ENCODE data around the gene ENDOV. TPM values are rescaled to one million over a fixed set of nuclear protein-coding genes. Genes with fewer than 3 reads are reported as not detected.

ENDOV gene
- total RNA-seq, 1 donor from 2014 or later = 9.7 TPM

- Histone ChIP-seq H3K27ac (no peak overlapping the region), H3K27me3 (peaks cover 100% of the 10 kb centered on the region), H2AFZ (replicated peaks) (no peak overlapping the region), H3K4me2 (no peak overlapping the region), H3K36me3 (no peaks in the 10 kb centered on the region), H3K4me3 (no peak overlapping the region), H4K20me1 (ENCODE audit: low read depth) (peaks cover 42% of the 10 kb centered on the region), H3K9ac (no peak overlapping the region), H3K4me1 (peaks cover 18% of the 10 kb centered on the region), H3K9me3 (ENCODE audit: low read depth) (no peaks in the 10 kb centered on the region), H3K79me2 (ENCODE audit: low read depth) (no peaks in the 10 kb centered on the region), H3F3A (ENCODE audit: low read depth) (peaks cover 9% of the 10 kb centered on the region)
- Mint-ChIP-seq H3K27ac (no peak overlapping the region), H3K4me3 (no peak overlapping the region), H3K27me3 (ENCODE audit: insufficient read depth, low read depth) (peaks cover 27% of the 10 kb centered on the region), H3K36me3 (peaks cover 6% of the 10 kb centered on the region), H3K4me1 (peaks cover 12% of the 10 kb centered on the region), H3K9me3 (no peaks in the 10 kb centered on the region)
- no peak for TF ChIP-seq EZH2phosphoT487 (IDR thresholded peaks at IDR 0.05)
- no peak for TF ChIP-seq EZH2 (IDR thresholded peaks at IDR 0.05)
- TF ChIP-seq CTCF (IDR thresholded peaks at IDR 0.05) = no peak
- no peak for DNase-seq (ENCODE audit: low spot score)
These were observed 58.0 kb downstream of the ENDOV start for GRCh38 chr17:80472996-80473395.

DNA sequence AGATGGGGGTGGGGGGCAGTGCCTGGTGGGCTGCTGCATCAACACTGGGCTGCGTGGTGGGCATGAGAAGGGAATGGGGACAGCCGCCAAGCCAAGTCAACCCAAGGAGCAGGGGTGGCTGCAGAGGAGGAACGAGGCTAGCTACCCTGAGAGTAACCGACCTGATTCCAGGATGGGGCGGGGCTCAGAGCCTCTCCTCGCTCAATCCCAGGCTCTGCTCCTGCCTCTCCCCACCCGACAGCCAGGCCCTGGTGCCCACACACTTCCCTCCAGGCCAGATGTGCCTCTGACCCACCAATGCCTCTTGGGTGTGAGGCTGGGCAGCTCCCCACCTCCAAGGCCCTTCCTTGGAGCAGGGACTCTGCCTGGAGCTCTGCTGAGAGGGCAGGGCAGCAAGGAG, 58.7 kb downstream of the ENDOV start:
- H3K36me3 Mint-ChIP-seq = peaks cover 6% of the 10 kb centered on the region
- peaks cover 41% of the 10 kb centered on the region for H4K20me1 ChIP-seq (ENCODE audit: low read depth)
- no peaks in the 10 kb centered on the region for H3K36me3 ChIP-seq
- H3K79me2 ChIP-seq (ENCODE audit: low read depth) = no peaks in the 10 kb centered on the region
- no peaks in the 10 kb centered on the region for H3K9me3 ChIP-seq (ENCODE audit: low read depth)
- H3K27me3 Mint-ChIP-seq (ENCODE audit: insufficient read depth, low read depth) = peaks cover 29% of the 10 kb centered on the region
- H3K9ac ChIP-seq = no peak overlapping the region
- H3F3A ChIP-seq (ENCODE audit: low read depth) = peaks cover 11% of the 10 kb centered on the region
- no peak for DNase-seq (ENCODE audit: low spot score)
- H2AFZ ChIP-seq (replicated peaks) = no peak overlapping the region
- no peaks in the 10 kb centered on the region for H3K9me3 Mint-ChIP-seq
- H3K4me3 ChIP-seq = no peak overlapping the region
- H3K27me3 ChIP-seq = peaks cover 100% of the 10 kb centered on the region
- no peak overlapping the region for H3K4me2 ChIP-seq
- TF ChIP-seq EZH2 (IDR thresholded peaks at IDR 0.05) (no peak), CTCF (IDR thresholded peaks at IDR 0.05) (no peak), EZH2phosphoT487 (IDR thresholded peaks at IDR 0.05) (no peak)
- H3K4me3 Mint-ChIP-seq = no peak overlapping the region
- no peak overlapping the region for H3K27ac ChIP-seq
- H3K27ac Mint-ChIP-seq = no peak overlapping the region
- peaks cover 12% of the 10 kb centered on the region for H3K4me1 Mint-ChIP-seq
- peaks cover 25% of the 10 kb centered on the region for H3K4me1 ChIP-seq

GRCh38 chr17:80474231-80474960, 59.4 kb downstream of the ENDOV start:
- DNase-seq (ENCODE audit: low spot score) = peak; percentile 67
- Mint-ChIP-seq H3K36me3 (peaks cover 4% of the 10 kb centered on the region), H3K9me3 (no peaks in the 10 kb centered on the region), H3K27ac (no peak overlapping the region), H3K27me3 (ENCODE audit: insufficient read depth, low read depth) (peaks cover 34% of the 10 kb centered on the region), H3K4me3 (peak overlapping the region; percentile 87), H3K4me1 (peaks cover 18% of the 10 kb centered on the region)
- H4K20me1 ChIP-seq (ENCODE audit: low read depth) = peaks cover 46% of the 10 kb centered on the region
- H3K4me2 ChIP-seq = peak overlapping the region; percentile 93
- no peaks in the 10 kb centered on the region for H3K36me3 ChIP-seq
- H3K27ac ChIP-seq = no peak overlapping the region
- TF ChIP-seq EZH2 (IDR thresholded peaks at IDR 0.05) (peak; percentile 36), CTCF (IDR thresholded peaks at IDR 0.05) (peak; percentile 35), EZH2phosphoT487 (IDR thresholded peaks at IDR 0.05) (no peak)
- peaks cover 100% of the 10 kb centered on the region for H3K27me3 ChIP-seq
- H2AFZ ChIP-seq (replicated peaks) = no peak overlapping the region
- H3K9me3 ChIP-seq (ENCODE audit: low read depth) = no peaks in the 10 kb centered on the region
- H3K9ac ChIP-seq = no peak overlapping the region
- H3K79me2 ChIP-seq (ENCODE audit: low read depth) = no peaks in the 10 kb centered on the region
- peak overlapping the region; percentile 54 for H3K4me3 ChIP-seq
- peaks cover 30% of the 10 kb centered on the region for H3K4me1 ChIP-seq
- peaks cover 13% of the 10 kb centered on the region for H3F3A ChIP-seq (ENCODE audit: low read depth)
